GM12892 (cell line): ENCODE measurements around the gene PIK3C2G.

ENCODE experiments used
- POLR2A ChIP-seq: IDR thresholded peaks from 2 replicates; pipeline ENCODE4 v1.6.1; 2011; ENCODE audit warnings: low read depth, low read length, control low read depth
- TAF1 ChIP-seq: IDR thresholded peaks from 2 replicates; pipeline ENCODE4 v1.6.1; 2011; ENCODE audit warnings: low read depth, mild to moderate bottlenecking, control low read depth, low read length, borderline replicate concordance

GRCh38 chr12:18551106-18551505 is 289.8 kb downstream of the PIK3C2G start:
- TF ChIP-seq POLR2A (no peak), TAF1 (no peak)
